ENCODE results near the gene EMX1. TPM values are rescaled to one million over a fixed set of nuclear protein-coding genes. Genes with fewer than 3 reads are reported as not detected.
"Not testable (repeated sequence)": the region's sequence is repeated elsewhere in the genome, so short reads cannot be mapped to it uniquely, and the experiment has no call there.

EMX1 gene
- total RNA-seq, 1 donor from 2014 or later, result 3.6 TPM

DNA sequence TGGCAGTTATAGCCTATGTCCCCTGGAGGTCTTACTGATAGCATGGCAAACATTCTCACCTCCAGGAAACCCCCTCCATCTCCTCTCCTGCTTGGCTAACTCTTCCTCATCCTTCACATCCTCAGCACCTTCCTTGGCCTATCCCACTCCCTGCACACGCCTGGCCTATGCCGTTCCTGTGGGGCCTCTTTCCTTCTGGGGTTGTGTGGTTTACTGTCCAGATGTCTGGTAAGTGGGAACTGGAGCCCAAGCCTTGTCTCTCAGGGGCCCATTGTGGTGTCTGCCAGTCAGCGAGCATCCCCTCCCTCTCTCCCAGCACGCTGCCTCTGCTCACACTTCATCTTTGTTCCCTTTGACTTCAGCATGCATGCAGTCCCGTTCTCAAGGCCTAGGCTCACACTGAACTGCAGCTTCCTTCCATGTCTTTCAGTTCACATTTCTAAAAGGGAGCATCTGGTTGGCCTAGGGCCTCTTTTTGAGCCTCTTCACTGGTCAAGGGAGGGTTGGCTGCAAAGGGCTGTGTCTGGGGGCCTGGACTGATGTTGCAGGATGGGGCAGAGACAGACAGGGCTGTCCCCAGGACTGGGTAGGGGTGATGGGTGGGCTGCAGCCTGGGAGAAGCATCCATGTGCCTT, 17.0 kb upstream of the EMX1 start:
- no peak for DNase-seq (ENCODE audit: low spot score)

DNA sequence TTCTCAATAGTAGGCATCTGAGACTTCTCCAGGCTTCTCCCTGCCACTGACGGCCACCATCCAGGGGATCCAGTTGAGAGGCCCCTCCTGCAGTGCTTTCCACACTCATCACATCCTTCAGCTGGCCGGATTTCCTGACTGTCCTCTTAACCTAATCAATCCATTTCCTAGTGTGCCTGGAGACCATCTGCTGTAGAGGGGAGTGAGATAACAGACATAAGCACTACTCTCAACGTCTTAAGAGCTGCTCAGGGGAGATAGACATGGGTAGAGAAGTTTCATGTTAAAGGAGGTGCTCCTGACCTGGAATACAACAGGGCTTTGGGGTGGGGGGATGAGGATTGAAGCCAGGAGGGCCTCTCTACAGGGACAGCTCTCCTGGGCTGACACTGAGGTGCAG, 15.9 kb upstream of the EMX1 start:
- no peak for DNase-seq (ENCODE audit: low spot score)

DNA sequence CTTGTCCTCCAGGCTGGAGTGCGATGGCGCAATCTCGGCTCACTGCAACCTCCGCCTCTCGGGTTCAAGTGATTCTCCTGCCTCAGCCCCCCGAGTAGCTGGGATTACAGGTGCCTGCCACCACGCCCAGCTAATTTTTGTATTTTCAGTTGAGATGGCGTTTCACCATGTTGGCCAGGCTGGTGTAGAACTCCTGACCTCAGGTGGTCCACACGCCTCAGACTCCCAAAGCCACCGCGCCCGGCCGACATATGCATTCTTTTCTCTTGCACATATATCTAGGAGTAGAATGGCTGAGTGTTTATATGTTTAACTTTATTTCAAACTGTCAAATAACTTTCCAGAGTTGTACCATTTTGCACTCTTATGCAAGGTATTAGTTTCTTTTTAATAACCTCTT, 9.9 kb upstream of the EMX1 start:
- DNase-seq (ENCODE audit: low spot score), result not testable (repeated sequence)

DNA sequence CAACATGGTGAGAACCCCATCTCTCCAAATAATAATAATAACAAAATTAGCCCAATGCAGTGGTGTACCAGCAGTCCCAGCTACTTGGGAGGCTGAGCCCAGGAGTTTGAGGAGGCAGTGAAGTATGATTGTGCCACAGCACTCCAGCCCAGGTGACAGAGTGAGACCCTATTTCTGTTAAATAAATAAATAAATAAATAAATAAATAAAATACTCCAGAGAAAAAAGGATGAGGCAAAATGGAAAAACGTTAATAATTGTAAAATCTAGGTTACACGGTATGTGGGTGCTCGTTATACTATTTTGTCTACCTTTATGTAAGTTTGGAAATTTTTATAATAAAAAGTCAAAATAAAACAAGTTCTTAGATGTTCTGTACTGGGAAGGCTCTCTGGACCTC, 8.6 kb upstream of the EMX1 start:
- no peak for DNase-seq (ENCODE audit: low spot score)

DNA sequence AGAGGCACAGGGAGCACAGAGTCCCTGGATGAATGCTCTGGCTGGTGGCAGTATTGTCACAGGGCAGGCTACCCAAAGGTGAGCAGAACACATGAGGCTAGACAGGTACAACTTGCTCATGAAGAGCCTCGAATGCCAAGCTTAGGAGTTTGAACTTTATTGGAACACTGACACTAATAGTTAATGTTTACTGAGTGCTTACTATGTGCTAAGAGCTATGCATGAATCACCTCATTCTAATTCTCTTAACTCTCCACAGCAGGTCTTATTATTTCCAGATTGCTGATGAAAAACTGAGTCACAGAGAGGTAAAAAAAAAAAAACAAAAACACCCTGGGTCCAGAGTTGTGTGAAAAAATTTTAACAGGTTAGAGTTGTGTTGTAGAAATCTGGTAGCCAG, 6.1 kb upstream of the EMX1 start:
- no peak for DNase-seq (ENCODE audit: low spot score)

DNA sequence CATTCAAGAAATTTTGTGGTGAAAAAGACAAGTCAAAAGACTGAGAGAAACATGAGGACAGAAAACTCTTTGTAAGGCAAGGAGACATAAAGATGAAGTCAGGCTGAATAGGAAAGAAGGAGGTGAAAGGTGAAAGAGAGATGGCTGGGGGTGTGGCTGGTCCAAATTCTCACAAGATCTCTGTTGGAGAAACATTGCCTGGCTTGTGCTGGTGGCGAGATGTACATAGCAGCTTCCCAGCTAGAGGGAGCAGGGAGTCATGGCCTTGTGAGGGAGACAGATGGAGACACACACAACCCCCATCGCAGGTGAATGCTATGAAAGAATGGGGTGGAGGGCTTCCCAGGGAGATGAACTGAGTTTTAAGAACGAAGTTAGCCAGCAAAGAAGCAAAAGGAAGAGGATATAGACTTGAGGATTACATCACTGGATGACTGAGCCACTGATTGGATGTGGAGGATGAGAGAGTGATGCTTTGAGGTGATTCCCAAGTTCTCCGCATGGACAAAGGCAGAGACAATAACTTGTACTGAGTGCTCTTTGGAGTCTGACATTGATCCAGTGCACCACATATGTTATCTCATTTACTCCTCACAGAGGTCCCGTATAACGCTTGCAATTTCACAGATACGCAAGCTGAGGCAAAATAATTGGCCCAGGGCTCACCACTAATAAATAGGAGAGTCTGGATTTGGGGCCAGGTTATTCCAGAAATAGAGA, 3.7 kb upstream of the EMX1 start:
- DNase-seq (ENCODE audit: low spot score), result no peak

DNA sequence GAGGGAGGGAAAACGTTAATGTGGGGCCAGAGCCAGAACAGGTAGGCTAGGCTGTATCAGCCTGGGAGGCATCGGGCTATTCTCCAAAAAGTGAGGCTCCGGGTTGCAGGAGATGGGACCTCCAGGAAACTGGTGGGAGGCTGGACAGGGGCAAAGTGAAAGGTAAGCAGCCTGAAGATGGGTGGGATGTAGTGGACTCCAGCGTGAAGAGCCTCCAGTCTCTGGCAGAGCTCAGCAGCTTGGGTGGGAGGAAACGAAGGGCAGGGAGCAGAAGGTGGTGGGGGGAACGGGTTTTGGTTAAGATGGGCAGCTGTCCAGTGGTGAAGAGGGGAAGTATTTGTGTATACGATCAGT, 3.1 kb upstream of the EMX1 start:
- DNase-seq (ENCODE audit: low spot score), result no peak

DNA sequence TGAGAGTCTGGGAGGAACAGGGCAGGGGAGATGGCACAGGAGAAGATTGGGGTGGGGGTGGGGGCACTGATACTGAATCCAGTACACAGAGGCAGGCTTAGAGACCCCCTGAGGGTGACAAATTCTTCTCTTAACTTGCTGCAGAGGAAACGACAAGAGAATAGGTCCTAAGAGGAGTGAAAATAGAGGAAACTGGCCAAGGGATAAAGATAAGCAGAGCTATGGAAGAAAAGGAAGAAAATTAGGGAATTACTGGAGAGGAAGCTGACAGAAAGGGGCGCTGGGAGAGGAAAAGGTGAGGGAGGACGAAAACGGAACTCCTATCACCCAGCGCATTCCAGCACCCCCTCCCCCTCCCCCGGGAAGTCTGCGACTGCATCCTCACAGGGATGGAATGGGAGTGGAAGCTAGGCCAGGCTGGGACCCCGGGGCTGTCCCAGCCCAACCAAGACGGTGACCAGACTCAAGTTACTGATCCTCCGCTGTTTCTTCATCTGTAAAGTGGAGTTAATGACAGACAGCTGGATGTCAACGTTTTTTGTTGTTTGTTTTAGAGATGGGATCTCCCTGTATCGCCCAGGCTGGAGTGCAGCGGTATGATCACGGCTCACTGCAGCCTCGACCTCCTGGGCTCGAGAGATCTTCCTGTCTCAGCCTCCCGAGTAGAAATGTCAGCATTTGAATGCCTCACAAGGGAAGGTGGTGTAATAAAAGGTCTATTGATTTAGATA, 2.6 kb upstream of the EMX1 start:
- DNase-seq (ENCODE audit: low spot score), result no peak

DNA sequence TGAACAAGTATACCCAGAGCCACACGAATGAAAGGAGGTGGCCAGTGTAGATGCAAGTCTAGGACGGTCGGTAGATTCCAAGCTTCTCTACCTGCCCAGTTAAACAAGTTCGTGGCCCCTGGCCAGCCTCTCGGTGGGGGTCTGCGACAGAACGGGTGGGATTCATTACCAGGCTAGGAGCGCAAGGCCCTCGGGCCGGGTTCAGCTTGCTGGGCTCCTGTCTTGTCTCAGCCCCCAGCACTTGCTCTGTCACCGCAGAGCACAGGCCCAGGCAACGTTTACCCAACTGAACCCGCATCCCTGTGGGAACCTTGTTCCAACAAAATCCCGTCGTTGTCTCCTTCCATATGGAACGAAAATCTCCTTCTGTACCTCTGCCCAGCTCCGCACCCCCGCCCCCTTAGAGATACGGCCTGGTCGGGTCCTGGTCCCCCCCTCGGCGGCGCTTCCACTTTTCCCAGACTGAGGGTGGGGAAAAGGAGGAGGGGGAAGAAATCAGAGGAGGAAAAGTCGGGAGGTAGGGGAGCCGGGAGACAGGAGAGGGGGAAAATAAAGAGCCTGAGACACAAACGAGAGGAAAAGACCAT, 1.9 kb upstream of the EMX1 start:
- DNase-seq (ENCODE audit: low spot score), result no peak

DNA sequence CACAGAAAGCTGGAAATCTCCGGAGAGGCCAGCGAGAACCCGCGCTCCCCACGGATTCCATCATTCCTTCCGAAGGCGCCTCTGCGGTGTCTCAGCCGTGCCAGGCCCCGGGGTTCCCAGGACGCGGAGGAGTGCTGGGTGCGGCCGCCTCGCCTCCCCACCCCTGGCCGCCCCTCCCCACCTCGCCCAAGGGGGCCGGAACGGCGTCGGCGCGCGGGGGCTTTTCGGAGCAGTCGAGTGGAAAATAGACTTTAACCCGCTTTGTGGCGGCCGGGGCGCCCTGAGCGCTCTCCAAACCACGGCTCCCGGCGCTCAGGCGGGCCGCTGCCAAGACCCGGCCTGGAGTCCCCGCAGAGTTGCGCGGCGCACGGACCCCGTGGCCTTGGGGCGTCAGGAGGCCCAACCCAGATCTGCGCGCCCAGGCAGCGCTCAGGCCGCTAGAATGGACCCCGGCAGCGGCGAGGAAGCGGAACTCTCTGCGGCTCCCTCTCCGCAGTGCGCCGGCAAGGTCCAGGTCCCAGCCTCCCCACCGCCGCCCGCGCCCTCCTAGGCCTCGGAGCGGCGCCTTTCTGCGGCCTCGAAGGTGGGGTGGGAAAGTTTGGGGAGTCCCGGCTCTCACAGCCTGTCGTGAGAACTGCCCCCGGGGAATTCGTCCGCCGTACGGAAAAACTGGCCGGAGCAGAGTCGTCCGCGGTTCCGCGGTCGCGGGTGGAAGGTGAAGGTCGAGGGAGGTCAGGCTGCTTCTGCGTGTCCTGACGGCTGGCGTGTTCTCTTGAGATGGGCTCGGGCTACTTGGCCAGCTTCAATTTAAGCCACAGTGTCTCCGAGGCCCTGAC, 1.2 kb upstream of the EMX1 start:
- peak; percentile 35 for DNase-seq (ENCODE audit: low spot score)

DNA sequence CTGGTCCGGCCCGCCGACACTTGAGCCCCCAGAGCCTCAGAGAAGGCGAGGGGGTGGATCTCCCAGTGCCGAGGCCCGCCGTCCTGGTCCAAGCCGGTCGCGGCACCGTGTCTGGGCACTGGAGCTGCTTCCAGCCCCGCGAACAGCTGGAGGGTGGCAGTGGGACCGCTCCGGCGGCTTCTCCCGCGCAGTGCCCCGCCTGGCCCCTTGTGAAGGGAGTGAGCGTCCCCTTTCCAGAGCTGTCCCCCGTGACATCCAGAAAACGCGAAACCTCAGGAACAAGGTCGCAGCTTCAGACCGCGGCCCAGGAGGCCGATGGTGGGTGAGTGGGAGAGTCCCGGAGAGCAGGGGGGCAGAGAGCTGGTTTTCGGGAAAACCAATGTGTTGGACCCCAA, 579 bp upstream of the EMX1 start:
- no peak for DNase-seq (ENCODE audit: low spot score)

DNA sequence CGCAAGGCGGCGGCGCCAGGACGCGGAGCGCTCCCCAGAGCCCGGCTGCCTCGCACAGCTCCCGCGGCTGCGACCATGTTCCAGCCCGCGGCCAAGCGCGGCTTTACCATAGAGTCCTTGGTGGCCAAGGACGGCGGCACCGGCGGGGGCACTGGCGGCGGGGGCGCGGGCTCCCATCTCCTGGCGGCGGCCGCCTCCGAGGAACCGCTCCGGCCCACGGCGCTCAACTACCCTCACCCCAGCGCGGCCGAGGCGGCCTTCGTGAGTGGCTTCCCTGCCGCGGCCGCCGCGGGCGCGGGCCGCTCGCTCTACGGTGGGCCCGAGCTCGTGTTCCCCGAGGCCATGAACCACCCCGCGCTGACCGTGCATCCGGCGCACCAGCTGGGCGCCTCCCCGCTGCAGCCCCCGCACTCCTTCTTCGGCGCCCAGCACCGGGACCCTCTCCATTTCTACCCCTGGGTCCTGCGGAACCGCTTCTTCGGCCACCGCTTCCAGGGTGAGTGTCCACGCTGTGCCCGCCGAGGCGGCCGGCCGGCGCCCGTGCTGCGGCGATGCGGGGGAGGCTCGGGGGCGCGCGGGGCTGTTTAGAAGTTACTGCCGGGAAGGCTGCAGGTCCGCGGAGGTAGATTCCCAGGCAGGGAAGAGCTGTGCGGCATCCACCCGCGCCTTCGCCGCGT, 696 bp downstream of the EMX1 start:
- no peak for DNase-seq (ENCODE audit: low spot score)

DNA sequence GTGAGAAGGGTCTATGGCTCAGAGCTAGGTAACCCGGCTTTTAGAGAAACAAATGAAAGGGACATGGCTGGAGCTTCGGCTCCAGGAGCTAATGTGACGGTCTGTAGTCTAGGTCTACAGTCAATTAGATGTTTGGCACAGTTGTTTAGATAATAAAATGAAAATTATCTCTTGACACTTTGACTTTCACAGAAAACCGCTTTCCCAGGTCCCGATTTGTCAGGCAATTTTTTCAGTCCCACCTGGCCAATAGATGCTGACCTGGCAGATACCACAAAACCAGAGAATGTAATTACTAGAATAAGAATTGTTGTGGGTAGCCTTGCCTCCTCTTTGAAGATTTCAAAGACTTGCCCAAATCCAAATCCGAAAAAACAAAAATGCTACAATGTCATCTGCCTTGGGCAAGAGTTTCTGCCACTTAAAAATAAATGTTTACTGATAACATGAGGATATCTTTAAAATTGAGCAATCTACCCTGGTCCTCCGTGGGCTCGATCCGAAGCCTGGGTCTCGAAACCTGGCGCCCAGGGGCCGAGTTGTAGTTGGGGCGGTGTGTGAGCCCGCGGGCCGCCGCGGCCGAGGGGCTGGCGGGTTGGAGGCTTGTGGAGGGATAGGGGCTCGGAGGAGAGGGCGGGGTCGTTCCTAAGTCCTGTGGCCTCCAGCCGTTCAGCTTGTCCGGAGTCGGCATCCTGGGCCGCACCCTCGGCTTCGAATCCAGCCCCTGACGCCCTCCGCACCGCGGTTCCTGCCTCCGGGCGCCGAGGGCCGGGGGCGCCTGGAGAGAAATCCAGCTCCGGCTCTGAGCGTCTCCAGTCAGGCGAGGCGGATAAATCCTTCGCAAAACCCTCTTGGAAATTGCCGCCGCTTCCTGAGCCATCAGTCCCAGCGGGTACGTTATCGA, 2.3 kb downstream of the EMX1 start:
- no peak for DNase-seq (ENCODE audit: low spot score)

DNA sequence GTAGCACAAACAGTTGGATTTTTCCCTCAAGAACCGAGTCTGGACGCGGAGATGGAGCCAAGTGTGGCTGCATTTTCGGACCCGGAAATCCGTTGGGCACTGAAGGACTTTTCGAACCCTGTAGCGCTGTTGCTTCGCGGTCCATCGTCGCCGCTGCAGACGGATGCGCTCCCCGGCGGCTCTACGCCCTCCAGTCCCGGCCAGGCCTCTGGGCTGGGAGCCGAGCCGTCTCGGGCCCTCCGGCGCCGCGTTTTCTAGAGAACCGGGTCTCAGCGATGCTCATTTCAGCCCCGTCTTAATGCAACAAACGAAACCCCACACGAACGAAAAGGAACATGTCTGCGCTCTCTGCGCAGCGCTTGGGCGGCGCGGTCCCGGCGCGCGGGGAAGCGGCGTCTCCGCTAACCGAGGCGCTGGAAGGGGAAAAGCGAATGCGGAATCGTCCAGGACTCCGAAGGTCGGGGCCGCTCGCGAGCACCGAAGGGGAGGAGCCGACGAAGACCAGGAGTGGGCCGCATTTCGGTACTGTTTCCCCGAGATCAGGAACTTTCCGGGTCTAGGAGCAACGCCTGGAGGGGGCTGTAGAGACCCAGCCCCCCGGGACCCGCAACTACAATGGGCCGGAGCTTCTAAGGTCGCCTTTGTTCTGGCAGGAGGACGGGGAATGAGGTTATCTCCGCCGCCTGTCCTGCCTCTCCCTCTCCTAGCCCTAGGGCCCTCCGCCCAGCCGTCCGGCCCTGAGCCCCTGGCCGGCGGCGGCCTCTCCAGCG, 3.2 kb downstream of the EMX1 start:
- DNase-seq (ENCODE audit: low spot score), result peak; percentile 43

DNA sequence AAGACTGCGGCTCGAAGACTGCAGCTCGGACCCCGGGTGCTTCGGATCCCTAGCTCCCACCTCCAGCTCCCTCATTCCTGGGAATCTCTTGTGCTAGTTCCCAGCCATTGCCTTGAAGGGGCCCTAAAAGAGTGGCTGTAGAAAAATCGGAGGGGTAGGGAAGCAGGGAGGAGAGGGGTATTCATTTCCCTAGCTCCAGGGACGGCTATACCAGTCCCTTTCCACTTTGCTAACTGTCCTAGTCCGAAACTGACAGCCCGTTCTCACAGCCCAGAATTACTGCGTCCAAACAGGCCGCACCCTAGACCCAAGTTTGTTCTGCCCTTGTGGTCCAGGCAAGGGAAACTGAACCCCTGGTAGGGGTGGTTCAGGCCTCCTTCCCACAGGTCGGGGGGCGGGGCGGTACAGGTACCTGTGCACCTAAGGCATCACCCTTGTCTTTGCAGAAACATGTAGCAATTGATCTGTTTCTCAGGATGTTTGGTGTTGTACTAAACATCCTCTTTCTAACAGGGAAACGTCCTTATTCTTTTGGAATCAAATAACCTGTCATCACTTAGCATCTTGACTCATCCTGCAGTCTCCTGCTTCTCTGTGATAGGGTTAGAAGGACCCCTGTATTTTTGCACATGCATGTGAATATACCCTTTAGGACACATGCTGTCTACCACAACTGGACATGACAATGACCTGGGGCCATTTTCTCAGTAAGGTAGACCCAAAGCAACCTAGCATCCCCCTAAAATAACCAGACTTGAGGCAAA, 4.0 kb downstream of the EMX1 start:
- no peak for DNase-seq (ENCODE audit: low spot score)

DNA sequence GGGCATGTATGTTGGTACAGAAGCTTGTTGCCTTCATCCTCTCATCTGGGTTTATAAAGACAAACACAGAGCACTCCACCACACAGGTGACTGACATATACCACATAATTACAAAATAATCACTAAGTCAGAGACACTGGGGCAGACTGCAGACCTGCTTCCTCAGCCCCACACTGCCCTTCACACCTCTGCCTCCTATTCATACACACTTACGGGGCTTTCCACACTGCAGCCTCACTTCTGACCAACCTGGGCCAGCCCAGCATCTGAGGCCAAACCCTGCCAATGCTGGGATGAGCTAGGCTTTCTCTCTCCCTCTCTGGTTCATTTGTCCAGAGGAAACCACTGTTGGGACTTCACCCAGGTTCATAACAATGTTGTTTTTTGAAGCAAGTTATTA, 4.5 kb downstream of the EMX1 start:
- DNase-seq (ENCODE audit: low spot score), result no peak

DNA sequence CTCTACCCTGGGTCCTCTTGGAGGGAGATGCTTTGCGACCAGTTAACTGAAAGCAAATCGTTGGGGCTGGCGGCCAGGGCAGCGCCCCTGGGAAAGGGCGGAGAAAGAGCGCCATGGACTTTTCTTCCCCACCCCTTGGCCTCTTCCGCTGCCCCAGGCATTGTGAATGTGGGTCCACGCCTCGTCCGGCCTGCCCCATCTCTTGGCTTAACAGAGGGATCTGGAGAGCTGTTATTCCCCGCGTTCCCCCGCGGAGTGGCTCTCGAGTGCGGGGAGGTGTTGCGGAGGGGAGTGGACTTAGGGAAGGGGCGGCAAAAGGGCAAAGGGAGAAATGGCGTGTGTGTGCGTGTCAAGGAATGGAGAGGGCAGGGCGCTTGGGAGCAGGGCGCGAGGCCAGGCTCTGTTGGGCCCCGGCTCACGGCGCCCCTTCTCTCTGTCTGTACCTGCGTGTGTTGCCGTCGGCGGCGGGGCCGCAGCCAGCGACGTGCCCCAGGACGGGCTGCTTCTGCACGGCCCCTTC, 6.6 kb downstream of the EMX1 start:
- DNase-seq (ENCODE audit: low spot score), result no peak

All from umbilical cord (tissue), 2 donors.